ENCODE data around the gene CNOT8. TPM values are rescaled to one million over a fixed set of nuclear protein-coding genes. Genes with fewer than 3 reads are reported as not detected.

The CNOT8 gene
- total and polyA plus RNA-seq, 9 of the 15 experiments (the other 6 are each of a cell fraction or from before 2014, with no cell fraction given) = 15.2 to 68.9 (median 52.1) TPM

GRCh38 chr5:154850255-154851062 lies 8.0 kb upstream of the CNOT8 start, which contains the start of gene FAXDC2 (continued):
- TF ChIP-seq FOXK2 (conservative IDR thresholded peaks at IDR 0.05 in 1 of 2, IDR thresholded peaks at IDR 0.05 in 1 of 2; ENCODE audit: low read depth in 2 of 2) (peak in 1 of 2 experiments; percentile 45; a peak in 1 of 4 replicates), RAD51 (IDR thresholded peaks at IDR 0.05; ENCODE audit: borderline replicate concordance, low read depth) (peak; percentile 82), PML (IDR thresholded peaks at IDR 0.05; ENCODE audit: low read length) (no peak), CREM (IDR thresholded peaks at IDR 0.05; ENCODE audit: low read depth) (0 out of 2 replicates have a peak, but pooled peaks have one; percentile 17), EGR1 (conservative IDR thresholded peaks at IDR 0.05) (peak; percentile 63), GABPA (tag; conservative IDR thresholded peaks at IDR 0.05; ENCODE audit: low read depth) (peak; percentile 52), NRF1 (conservative IDR thresholded peaks at IDR 0.05 in 1 of 2, IDR thresholded peaks at IDR 0.05 in 1 of 2) (peak; percentile 36 to 41; a peak in 2 of 4 replicates)
- TF ChIP-seq, protein P1, sequence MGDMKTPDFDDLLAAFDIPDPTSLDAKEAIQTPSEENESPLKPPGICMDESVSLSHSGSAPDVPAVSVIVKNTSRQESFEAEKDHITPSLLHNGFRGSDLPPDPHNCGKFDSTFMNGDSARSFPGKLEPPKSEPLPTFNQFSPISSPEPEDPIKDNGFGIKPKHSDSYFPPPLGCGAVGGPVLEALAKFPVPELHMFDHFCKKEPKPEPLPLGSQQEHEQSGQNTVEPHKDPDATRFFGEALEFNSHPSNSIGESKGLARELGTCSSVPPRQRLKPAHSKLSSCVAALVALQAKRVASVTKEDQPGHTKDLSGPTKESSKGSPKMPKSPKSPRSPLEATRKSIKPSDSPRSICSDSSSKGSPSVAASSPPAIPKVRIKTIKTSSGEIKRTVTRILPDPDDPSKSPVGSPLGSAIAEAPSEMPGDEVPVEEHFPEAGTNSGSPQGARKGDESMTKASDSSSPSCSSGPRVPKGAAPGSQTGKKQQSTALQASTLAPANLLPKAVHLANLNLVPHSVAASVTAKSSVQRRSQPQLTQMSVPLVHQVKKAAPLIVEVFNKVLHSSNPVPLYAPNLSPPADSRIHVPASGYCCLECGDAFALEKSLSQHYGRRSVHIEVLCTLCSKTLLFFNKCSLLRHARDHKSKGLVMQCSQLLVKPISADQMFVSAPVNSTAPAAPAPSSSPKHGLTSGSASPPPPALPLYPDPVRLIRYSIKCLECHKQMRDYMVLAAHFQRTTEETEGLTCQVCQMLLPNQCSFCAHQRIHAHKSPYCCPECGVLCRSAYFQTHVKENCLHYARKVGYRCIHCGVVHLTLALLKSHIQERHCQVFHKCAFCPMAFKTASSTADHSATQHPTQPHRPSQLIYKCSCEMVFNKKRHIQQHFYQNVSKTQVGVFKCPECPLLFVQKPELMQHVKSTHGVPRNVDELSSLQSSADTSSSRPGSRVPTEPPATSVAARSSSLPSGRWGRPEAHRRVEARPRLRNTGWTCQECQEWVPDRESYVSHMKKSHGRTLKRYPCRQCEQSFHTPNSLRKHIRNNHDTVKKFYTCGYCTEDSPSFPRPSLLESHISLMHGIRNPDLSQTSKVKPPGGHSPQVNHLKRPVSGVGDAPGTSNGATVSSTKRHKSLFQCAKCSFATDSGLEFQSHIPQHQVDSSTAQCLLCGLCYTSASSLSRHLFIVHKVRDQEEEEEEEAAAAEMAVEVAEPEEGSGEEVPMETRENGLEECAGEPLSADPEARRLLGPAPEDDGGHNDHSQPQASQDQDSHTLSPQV (IDR thresholded peaks at IDR 0.05) = 0 out of 2 replicates have a peak, but pooled peaks have one; percentile 59
- TF ChIP-seq, protein P2, sequence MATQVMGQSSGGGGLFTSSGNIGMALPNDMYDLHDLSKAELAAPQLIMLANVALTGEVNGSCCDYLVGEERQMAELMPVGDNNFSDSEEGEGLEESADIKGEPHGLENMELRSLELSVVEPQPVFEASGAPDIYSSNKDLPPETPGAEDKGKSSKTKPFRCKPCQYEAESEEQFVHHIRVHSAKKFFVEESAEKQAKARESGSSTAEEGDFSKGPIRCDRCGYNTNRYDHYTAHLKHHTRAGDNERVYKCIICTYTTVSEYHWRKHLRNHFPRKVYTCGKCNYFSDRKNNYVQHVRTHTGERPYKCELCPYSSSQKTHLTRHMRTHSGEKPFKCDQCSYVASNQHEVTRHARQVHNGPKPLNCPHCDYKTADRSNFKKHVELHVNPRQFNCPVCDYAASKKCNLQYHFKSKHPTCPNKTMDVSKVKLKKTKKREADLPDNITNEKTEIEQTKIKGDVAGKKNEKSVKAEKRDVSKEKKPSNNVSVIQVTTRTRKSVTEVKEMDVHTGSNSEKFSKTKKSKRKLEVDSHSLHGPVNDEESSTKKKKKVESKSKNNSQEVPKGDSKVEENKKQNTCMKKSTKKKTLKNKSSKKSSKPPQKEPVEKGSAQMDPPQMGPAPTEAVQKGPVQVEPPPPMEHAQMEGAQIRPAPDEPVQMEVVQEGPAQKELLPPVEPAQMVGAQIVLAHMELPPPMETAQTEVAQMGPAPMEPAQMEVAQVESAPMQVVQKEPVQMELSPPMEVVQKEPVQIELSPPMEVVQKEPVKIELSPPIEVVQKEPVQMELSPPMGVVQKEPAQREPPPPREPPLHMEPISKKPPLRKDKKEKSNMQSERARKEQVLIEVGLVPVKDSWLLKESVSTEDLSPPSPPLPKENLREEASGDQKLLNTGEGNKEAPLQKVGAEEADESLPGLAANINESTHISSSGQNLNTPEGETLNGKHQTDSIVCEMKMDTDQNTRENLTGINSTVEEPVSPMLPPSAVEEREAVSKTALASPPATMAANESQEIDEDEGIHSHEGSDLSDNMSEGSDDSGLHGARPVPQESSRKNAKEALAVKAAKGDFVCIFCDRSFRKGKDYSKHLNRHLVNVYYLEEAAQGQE (IDR thresholded peaks at IDR 0.05; ENCODE audit: borderline replicate concordance) = peak; percentile 39; the same call in 1 of the 2 replicates
- TF ChIP-seq, protein P2 (CRISPR knock-in tag; IDR thresholded peaks at IDR 0.05; ENCODE audit: low read depth) = no peak
